Endothelial cell of umbilical vein (primary cell): ENCODE results near the gene ZFYVE28. TPM values are rescaled to one million over a fixed set of nuclear protein-coding genes. Genes with fewer than 3 reads are reported as not detected.

Source experiments
- BruUV-seq: library from RNA; stranded (reverse); fragments of 400-500 nt; replicated peaks from 2 replicates; lab custom pipeline; 2021; lab: Mats Ljungman, UMichigan
- CTCF ChIA-PET: fragments of 300-600, 350-600 bp; sonication (Branson Sonifier 250); formaldehyde crosslinking; loops from one replicate; lab custom pipeline; 2021; ENCODE audit warnings: antibody characterized with exemption, inconsistent platforms; lab: Charles Lee
- POLR2A ChIA-PET: fragments of 300-600, 350-600 bp; sonication (Branson Sonifier 250); formaldehyde crosslinking; loops from one replicate; lab custom pipeline; 2021; ENCODE audit warnings: antibody characterized with exemption, inconsistent platforms; lab: Charles Lee
- DNase-seq: peaks from one replicate; pipeline ENCODE4 v3.0.0-alpha.2; 2011; ENCODE audit warnings: low read depth, low spot score
- FAIRE-seq: peaks from 2 replicates; lab custom pipeline; 2011; peaks lifted over from hg19 to GRCh38; lab: Jason Lieb, UNC
- H2AFZ ChIP-seq: 2 replicates; pipeline ENCODE4 v1.6.0; 2012; ENCODE audit warnings: low read depth, low read length, control low read depth, inconsistent platforms
- H3K27ac ChIP-seq: 2 replicates; pipeline ENCODE4 v1.5.1; 2011; ENCODE audit warnings: low read depth, mild to moderate bottlenecking, control low read depth, low read length, moderate library complexity; ENCODE audit not compliant: insufficient read depth
- H3K27me3 ChIP-seq, 2 experiments: 2 replicates each; pipeline versions ENCODE4 v1.6.0 to v1.6.1; 2011; ENCODE audit warnings: low read length in 2 of 2, mixed read lengths in 1 of 2; ENCODE audit not compliant: control insufficient read depth in 2 of 2, insufficient read depth in 2 of 2
- H3K36me3 ChIP-seq, 2 experiments: 2 replicates in 1 of 2; 3 replicates in 1 of 2; pipeline ENCODE4 v1.5.1; 2011; ENCODE audit warnings: low read length in 2 of 2, mild to moderate bottlenecking in 1 of 2, moderate library complexity in 1 of 2; ENCODE audit not compliant: control insufficient read depth in 2 of 2, insufficient read depth in 2 of 2; ENCODE audit errors: extremely low read depth in 1 of 2
- H3K4me1 ChIP-seq: 3 replicates; pipeline ENCODE4 v1.5.1; 2011; ENCODE audit warnings: mild to moderate bottlenecking, low read length; ENCODE audit not compliant: control insufficient read depth, insufficient read depth; ENCODE audit errors: extremely low read depth
- H3K4me2 ChIP-seq: 2 replicates; pipeline ENCODE4 v1.6.1; 2011; ENCODE audit warnings: low read length, control low read depth, mixed read lengths; ENCODE audit not compliant: insufficient read depth
- H3K4me3 ChIP-seq, 3 experiments: fragments of 200-600 bp in 1 of 3; sonication (generic), shearing (Covaris generic) in 1 of 3; replicated peaks in 1 of 3; 2 replicates each; pipeline ENCODE4 v1.5.1; 2011 to 2016; ENCODE audit warnings: control low read depth in 3 of 3, low read length in 3 of 3, mild to moderate bottlenecking in 2 of 3, inconsistent platforms in 1 of 3, low read depth in 1 of 3, moderate library complexity in 1 of 3; ENCODE audit not compliant: insufficient read depth in 1 of 3
- H3K79me2 ChIP-seq: 2 replicates; pipeline ENCODE4 v1.6.0; 2012; ENCODE audit warnings: low read length, inconsistent platforms; ENCODE audit not compliant: control insufficient read depth, insufficient read depth
- H3K9ac ChIP-seq: replicated peaks from 2 replicates; pipeline ENCODE3; 2011; ENCODE audit warnings: low read length, control low read depth; ENCODE audit not compliant: insufficient read depth; ENCODE audit errors: extremely low read depth
- H3K9me1 ChIP-seq: replicated peaks from 3 replicates; pipeline ENCODE4 v1.6.0; 2011; ENCODE audit warnings: mild to moderate bottlenecking, low read length; ENCODE audit not compliant: control insufficient read depth, insufficient read depth; ENCODE audit errors: extremely low read depth
- H3K9me3 ChIP-seq: replicated peaks from 2 replicates; pipeline ENCODE4 v1.5.1; 2012; ENCODE audit warnings: low read length, inconsistent platforms; ENCODE audit not compliant: control insufficient read depth, insufficient read depth
- H4K20me1 ChIP-seq: replicated peaks from 2 replicates; pipeline ENCODE3; 2011; ENCODE audit warnings: mild to moderate bottlenecking, low read length; ENCODE audit not compliant: control insufficient read depth, insufficient read depth; ENCODE audit errors: extremely low read depth
- EZH2 ChIP-seq: IDR thresholded peaks from 2 replicates; pipeline ENCODE4 v1.6.1; 2012; ENCODE audit warnings: borderline replicate concordance, low read depth, mild to moderate bottlenecking, moderate library complexity, low read length, inconsistent platforms; ENCODE audit not compliant: severe bottlenecking
- FOS ChIP-seq: IDR thresholded peaks from 2 replicates; pipeline ENCODE4 v1.6.1; 2011; ENCODE audit warnings: mild to moderate bottlenecking, low read length, moderate library complexity, borderline replicate concordance; ENCODE audit not compliant: insufficient read depth
- GATA2 ChIP-seq: IDR thresholded peaks from 2 replicates; pipeline ENCODE4 v1.7.0; 2011; ENCODE audit warnings: low read depth, mild to moderate bottlenecking, moderate library complexity, mixed read lengths, low read length; ENCODE audit not compliant: insufficient read length, insufficient read depth
- JUN ChIP-seq: IDR thresholded peaks from 2 replicates; pipeline ENCODE4 v1.6.1; 2011; ENCODE audit warnings: borderline replicate concordance, low read depth; ENCODE audit not compliant: insufficient read length, insufficient read depth
- MYC ChIP-seq: IDR thresholded peaks from one replicate; pipeline ENCODE4 v1.6.1; 2011; ENCODE audit warnings: mild to moderate bottlenecking, low read depth, low read length
- POLR2A ChIP-seq: IDR thresholded peaks from 2 replicates; pipeline ENCODE4 v1.6.1; 2012; ENCODE audit warnings: low read depth, mild to moderate bottlenecking, control low read depth, low read length
- POLR2AphosphoS5 ChIP-seq: IDR thresholded peaks from 2 replicates; pipeline ENCODE4 v1.6.1; 2012; ENCODE audit warnings: low read depth, mild to moderate bottlenecking, control low read depth, low read length, moderate library complexity; ENCODE audit not compliant: insufficient read depth
- dilution Hi-C: fragments of 300-500 bp; cut with MboI; formaldehyde crosslinking; loops from one replicate; pipeline ENCODE4 v1.15.0; 2019; ENCODE audit warnings: low sequenced_read_pairs; ENCODE audit not compliant: extremely low pct_ligation_motif_present
- intact Hi-C: fragments of 100-400 bp; cut with micrococcal nuclease; formaldehyde crosslinking; loops from one replicate; pipeline ENCODE4 v1.10.0; 2022
- polyA plus RNA-seq, 4 experiments: library from polyadenylated mRNA; depleted of rRNA in 3 of 4; stranded (reverse) in 3 of 4; unstranded in 1 of 4; fragments of >200 nt; gene quantifications; 2 replicates each; pipeline versions ENCODE4 v1.2.1 to v1.2.3, GENCODE V29; 2011 to 2012; ENCODE audit warnings: missing spikeins in 1 of 4
- total RNA-seq: library from RNA; stranded (reverse); gene quantifications from 2 replicates; pipeline ENCODE4 v1.2.3, GENCODE V29; 2021
- TF ChIP-seq, protein P1 (sequence below), 2 donors: IDR thresholded peaks; 1 replicate in 1 of 2; 2 replicates in 1 of 2; pipeline ENCODE4 v1.5.1; 2011; ENCODE audit warnings: low read length in 2 of 2, mild to moderate bottlenecking in 2 of 2, moderate library complexity in 2 of 2, control low read depth in 1 of 2, inconsistent platforms in 1 of 2, low read depth in 1 of 2; ENCODE audit not compliant: insufficient read depth in 1 of 2; ENCODE audit errors: extremely low read depth in 1 of 2
- TF ChIP-seq, protein P2 (sequence below): IDR thresholded peaks from 2 replicates; pipeline ENCODE4 v1.6.1; 2011; ENCODE audit not compliant: insufficient read depth, insufficient read length

ZFYVE28 gene
- total and polyA plus RNA-seq, 2 donors (not counting 3 experiments of a cell fraction or from before 2014, with no cell fraction given): 5.8 to 7.1 TPM

DNA sequence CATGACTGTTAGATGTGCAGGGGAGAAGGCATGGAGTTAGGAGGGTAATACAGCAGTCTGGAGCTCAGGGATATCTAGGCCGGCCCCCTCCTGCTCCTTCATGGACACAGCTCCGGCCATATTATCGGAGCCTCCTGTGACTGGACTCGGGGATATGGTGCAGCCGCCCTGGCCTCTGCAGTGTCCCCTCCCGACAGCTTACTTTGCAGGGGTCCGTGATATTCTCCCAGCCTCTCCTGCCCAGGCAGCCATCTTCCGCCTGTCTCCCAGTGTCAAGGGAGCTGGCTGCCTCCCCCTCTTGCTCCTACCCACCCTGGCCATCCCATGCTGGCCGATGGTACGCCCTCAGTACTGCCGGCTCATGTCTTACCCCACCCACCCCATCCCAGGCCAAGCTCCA is 30.6 kb upstream of the ZFYVE28 start:
- Histone ChIP-seq H3K4me2 (no peak overlapping the region), H3K9me3 (no peaks in the 10 kb centered on the region), H2AFZ (no peak overlapping the region), H4K20me1 (no peaks in the 10 kb centered on the region), H3K9me1 (no peaks in the 10 kb centered on the region), H3K9ac (no peak overlapping the region), H3K27ac (no peak overlapping the region), H3K4me3 (no peak overlapping the region), H3K4me1 (no peaks in the 10 kb centered on the region), H3K79me2 (no peaks in the 10 kb centered on the region), H3K36me3 (no peaks in the 10 kb centered on the region), H3K27me3 (no peaks in the 10 kb centered on the region)
- FAIRE-seq (no peak), DNase-seq (no peak)
- TF ChIP-seq, protein P1, sequence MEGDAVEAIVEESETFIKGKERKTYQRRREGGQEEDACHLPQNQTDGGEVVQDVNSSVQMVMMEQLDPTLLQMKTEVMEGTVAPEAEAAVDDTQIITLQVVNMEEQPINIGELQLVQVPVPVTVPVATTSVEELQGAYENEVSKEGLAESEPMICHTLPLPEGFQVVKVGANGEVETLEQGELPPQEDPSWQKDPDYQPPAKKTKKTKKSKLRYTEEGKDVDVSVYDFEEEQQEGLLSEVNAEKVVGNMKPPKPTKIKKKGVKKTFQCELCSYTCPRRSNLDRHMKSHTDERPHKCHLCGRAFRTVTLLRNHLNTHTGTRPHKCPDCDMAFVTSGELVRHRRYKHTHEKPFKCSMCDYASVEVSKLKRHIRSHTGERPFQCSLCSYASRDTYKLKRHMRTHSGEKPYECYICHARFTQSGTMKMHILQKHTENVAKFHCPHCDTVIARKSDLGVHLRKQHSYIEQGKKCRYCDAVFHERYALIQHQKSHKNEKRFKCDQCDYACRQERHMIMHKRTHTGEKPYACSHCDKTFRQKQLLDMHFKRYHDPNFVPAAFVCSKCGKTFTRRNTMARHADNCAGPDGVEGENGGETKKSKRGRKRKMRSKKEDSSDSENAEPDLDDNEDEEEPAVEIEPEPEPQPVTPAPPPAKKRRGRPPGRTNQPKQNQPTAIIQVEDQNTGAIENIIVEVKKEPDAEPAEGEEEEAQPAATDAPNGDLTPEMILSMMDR (IDR thresholded peaks at IDR 0.05; ENCODE audit: extremely low read depth in 1 of 2, insufficient read depth in 1 of 2, low read depth in 1 of 2, low read length in 2 of 2): no peak
- TF ChIP-seq POLR2AphosphoS5 (no peak), GATA2 (no peak), EZH2 (no peak), POLR2A (no peak), JUN (no peak), FOS (no peak), MYC (no peak)
- TF ChIP-seq, protein P2, sequence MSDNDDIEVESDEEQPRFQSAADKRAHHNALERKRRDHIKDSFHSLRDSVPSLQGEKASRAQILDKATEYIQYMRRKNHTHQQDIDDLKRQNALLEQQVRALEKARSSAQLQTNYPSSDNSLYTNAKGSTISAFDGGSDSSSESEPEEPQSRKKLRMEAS: no peak
- intact Hi-C loops: no loop called here
- POLR2A ChIA-PET: interaction anchor here (0.6 kb wide), 1 partner anchor 98 kb away, joined by 4 read pairs; no protein-coding TSS in a partner anchor
- CTCF ChIA-PET: interaction anchor here (0.9 to 1.7 kb wide), 2 partner anchors 8 to 229 kb away, joined by 3 to 5 read pairs; no protein-coding TSS in a partner anchor
- no TSS peak for BruUV-seq
- dilution Hi-C loops: no loop called here
